KMS-11 (cell line): ENCODE data around the gene C15orf62.

Source experiments
- H2AFZ ChIP-seq: fragments of 200-600 bp; sonication (generic); 2 replicates; pipeline ENCODE4 v1.6.1; 2016; ENCODE audit warnings: antibody characterized with exemption, mixed run types, low read depth
- H3K27ac ChIP-seq: fragments of 200-600 bp; sonication (generic); 2 replicates; pipeline ENCODE4 v1.6.1; 2016; ENCODE audit warnings: mild to moderate bottlenecking, mixed run types
- H3K27me3 ChIP-seq: fragments of 200-600 bp; sonication (generic); 2 replicates; pipeline ENCODE4 v1.6.1; 2017; ENCODE audit warnings: mild to moderate bottlenecking, low read depth, mixed run types, moderate library complexity; ENCODE audit not compliant: insufficient read depth
- H3K36me3 ChIP-seq: fragments of 200-600 bp; sonication (generic); 2 replicates; pipeline ENCODE4 v1.6.1; 2017; ENCODE audit warnings: mild to moderate bottlenecking, mixed run types; ENCODE audit not compliant: insufficient read depth
- H3K4me1 ChIP-seq: fragments of 200-600 bp; sonication (generic); 2 replicates; pipeline ENCODE4 v1.6.1; 2016; ENCODE audit warnings: mild to moderate bottlenecking, low read depth, mixed run types; ENCODE audit not compliant: poor library complexity, severe bottlenecking
- H3K4me2 ChIP-seq: fragments of 200-600 bp; sonication (generic); 2 replicates; pipeline ENCODE4 v1.7.0; 2016; ENCODE audit warnings: mild to moderate bottlenecking, mixed run types
- H3K4me3 ChIP-seq: fragments of 200-600 bp; sonication (generic); IDR thresholded peaks from 2 replicates; pipeline ENCODE4 v1.6.1; 2017; ENCODE audit warnings: low read depth, low read length, mixed read lengths; ENCODE audit not compliant: insufficient read depth
- H3K79me2 ChIP-seq: fragments of 200-600 bp; sonication (generic); 2 replicates; pipeline ENCODE4 v1.6.1; 2016; ENCODE audit warnings: low read depth, mixed run types; ENCODE audit not compliant: insufficient read depth
- H3K9ac ChIP-seq: fragments of 200-600 bp; sonication (generic); 2 replicates; pipeline ENCODE4 v1.6.1; 2016; ENCODE audit warnings: mild to moderate bottlenecking, mixed run types
- H4K20me1 ChIP-seq: fragments of 200-600 bp; sonication (generic); 2 replicates; pipeline ENCODE4 v1.6.1; 2016; ENCODE audit warnings: mild to moderate bottlenecking, mixed run types; ENCODE audit not compliant: insufficient read depth
- CTCF ChIP-seq: fragments of 200-600 bp; sonication (generic); conservative IDR thresholded peaks from 2 replicates; pipeline ENCODE4 v1.6.1; 2017; ENCODE audit warnings: low read depth, mild to moderate bottlenecking, antibody characterized with exemption, low read length, moderate library complexity, mixed read lengths

The C15orf62 gene

GRCh38 chr15:40739047-40739446 is 30.7 kb upstream of the C15orf62 start:
- Histone ChIP-seq H3K27ac (no peak overlapping the region; the same call in 1 of the 2 replicates), H3K79me2 (no peaks in the 10 kb centered on the region; the same call in 1 of the 2 replicates), H4K20me1 (no peaks in the 10 kb centered on the region), H3K4me2 (no peak overlapping the region; the same call in 1 of the 2 replicates), H3K9ac (no peak overlapping the region), H3K27me3 (no peaks in the 10 kb centered on the region), H2AFZ (no peak overlapping the region), H3K4me1 (peaks cover 100% of the 10 kb centered on the region), H3K36me3 (peaks cover 9% of the 10 kb centered on the region; the same call in 1 of the 2 replicates), H3K4me3 (no peak overlapping the region)
- TF ChIP-seq CTCF = no peak

- no peak for TF ChIP-seq CTCF
- Histone ChIP-seq H4K20me1 (no peaks in the 10 kb centered on the region), H3K9ac (no peak overlapping the region), H3K27me3 (no peaks in the 10 kb centered on the region), H2AFZ (no peak overlapping the region), H3K79me2 (no peaks in the 10 kb centered on the region), H3K36me3 (peaks cover 8% of the 10 kb centered on the region; the same call in 1 of the 2 replicates), H3K4me1 (peaks cover 100% of the 10 kb centered on the region), H3K4me2 (no peak overlapping the region), H3K4me3 (no peak overlapping the region), H3K27ac (no peak overlapping the region; the same call in 1 of the 2 replicates)
These were observed 29.9 kb upstream of the C15orf62 start for GRCh38 chr15:40739854-40740253.

- H3K9ac ChIP-seq = peak overlapping the region; percentile 77; the same call in 1 of the 2 replicates
- H3K36me3 ChIP-seq = no peaks in the 10 kb centered on the region
- H3K27ac ChIP-seq = peak overlapping the region; percentile 98
- H3K4me2 ChIP-seq = peak overlapping the region; percentile 90
- no peak for TF ChIP-seq CTCF
- H3K27me3 ChIP-seq = no peaks in the 10 kb centered on the region
- no peak overlapping the region for H2AFZ ChIP-seq
- no peak overlapping the region for H3K4me3 ChIP-seq
- H3K79me2 ChIP-seq = no peaks in the 10 kb centered on the region; the same call in 1 of the 2 replicates
- H3K4me1 ChIP-seq = peaks cover 100% of the 10 kb centered on the region
- H4K20me1 ChIP-seq = no peaks in the 10 kb centered on the region
These were observed 26.3 kb upstream of the C15orf62 start for GRCh38 chr15:40743485-40743901.

- Histone ChIP-seq H3K79me2 (no peaks in the 10 kb centered on the region; the same call in 1 of the 2 replicates), H3K4me1 (peaks cover 96% of the 10 kb centered on the region), H3K4me3 (no peak overlapping the region), H3K9ac (peak overlapping the region; percentile 77), H3K4me2 (peak overlapping the region; percentile 90), H2AFZ (0 out of 2 replicates have a peak overlapping the region, but pooled peaks have one; percentile 8), H3K36me3 (peaks cover under 1% of the 10 kb centered on the region; the same call in 1 of the 2 replicates), H3K27ac (peak overlapping the region; percentile 98), H3K27me3 (no peaks in the 10 kb centered on the region), H4K20me1 (no peaks in the 10 kb centered on the region)
- peak; percentile 35 for TF ChIP-seq CTCF
These were observed 25.6 kb upstream of the C15orf62 start for GRCh38 chr15:40743921-40744814.
